CD8-positive, alpha-beta memory T cell (primary cell): ENCODE data around the gene PXN. TPM values are rescaled to one million over a fixed set of nuclear protein-coding genes. Genes with fewer than 3 reads are reported as not detected.
A peak's percentile ranks its signal among the peaks of the same experiment; 100 is the strongest.

ENCODE experiments used
- CTCF ChIA-PET: fragments of 350-600 bp; sonication (Branson Sonifier 250); formaldehyde crosslinking; loops from one replicate; lab custom pipeline; 2021; ENCODE audit warnings: antibody characterized with exemption; lab: Charles Lee
- POLR2A ChIA-PET: fragments of 350-600 bp; sonication (Branson Sonifier 250); formaldehyde crosslinking; loops from one replicate; lab custom pipeline; 2021; ENCODE audit warnings: antibody characterized with exemption; lab: Charles Lee
- DNase-seq, 5 donors: peaks; one replicate each; pipeline versions ENCODE4 v3.0.0 to v3.0.0-alpha.2; 2020 to 2022; ENCODE audit warnings: mixed read lengths in 1 of 5
- H3K27ac ChIP-seq: one replicate; pipeline ENCODE4 v1.7.0; 2013; ENCODE audit warnings: low read depth, mild to moderate bottlenecking, low read length, moderate library complexity
- H3K27me3 ChIP-seq: 2 replicates; pipeline ENCODE4 v1.7.0; 2013; ENCODE audit warnings: low read length, mild to moderate bottlenecking; ENCODE audit not compliant: insufficient read depth, poor library complexity, severe bottlenecking
- H3K36me3 ChIP-seq: 2 replicates; pipeline ENCODE4 v1.7.0; 2013; ENCODE audit warnings: mild to moderate bottlenecking, low read length, moderate library complexity; ENCODE audit not compliant: insufficient read depth
- H3K4me1 ChIP-seq: 2 replicates; pipeline ENCODE4 v1.7.0; 2013; ENCODE audit warnings: mild to moderate bottlenecking, low read length, moderate library complexity; ENCODE audit not compliant: insufficient read depth
- H3K4me3 ChIP-seq: 2 replicates; pipeline ENCODE4 v1.7.0; 2013; ENCODE audit warnings: mild to moderate bottlenecking, low read length
- H3K9me3 ChIP-seq: 2 replicates; pipeline ENCODE4 v1.7.0; 2013; ENCODE audit warnings: mild to moderate bottlenecking, low read length
- H3K27ac Mint-ChIP-seq, 8 donors: one replicate each; pipeline ENCODE4 v1.8.0; 2020 to 2021; ENCODE audit warnings: mixed read lengths in 8 of 8, mild to moderate bottlenecking in 6 of 8, inconsistent platforms in 3 of 8, moderate library complexity in 3 of 8
- H3K27me3 Mint-ChIP-seq, 2 donors: one replicate each; pipeline ENCODE4 v1.8.0; 2020 to 2021; ENCODE audit warnings: mixed read lengths in 2 of 2, mild to moderate bottlenecking in 1 of 2, moderate library complexity in 1 of 2
- H3K36me3 Mint-ChIP-seq, 3 donors: one replicate each; pipeline ENCODE4 v1.8.0; 2020 to 2021; ENCODE audit warnings: mixed read lengths in 3 of 3, inconsistent platforms in 1 of 3, mild to moderate bottlenecking in 1 of 3
- H3K4me1 Mint-ChIP-seq, 3 donors: one replicate each; pipeline ENCODE4 v1.8.0; 2020 to 2021; ENCODE audit warnings: mixed read lengths in 3 of 3, inconsistent platforms in 1 of 3, mild to moderate bottlenecking in 1 of 3
- H3K4me3 Mint-ChIP-seq, 7 donors: one replicate each; pipeline ENCODE4 v1.8.0; 2020 to 2021; ENCODE audit warnings: mixed read lengths in 7 of 7, mild to moderate bottlenecking in 6 of 7, moderate library complexity in 4 of 7, inconsistent platforms in 2 of 7
- H3K9me3 Mint-ChIP-seq, 5 donors: one replicate each; pipeline ENCODE4 v1.8.0; 2020 to 2022; ENCODE audit warnings: mixed read lengths in 5 of 5, mild to moderate bottlenecking in 3 of 5, moderate library complexity in 2 of 5, inconsistent platforms in 1 of 5
- polyA plus RNA-seq: library from polyadenylated mRNA; unstranded; fragments of 300-500 nt; fragmentation: Illumina TruSeq; gene quantifications from one replicate; pipeline ENCODE4 v1.2.3, GENCODE V29; 2021
- total RNA-seq, 2 experiments: library from RNA; stranded (reverse); gene quantifications; one replicate each; pipeline ENCODE4 v1.2.3, GENCODE V29; 2021

The PXN gene
- total RNA-seq: 10 to 100 TPM; 33.7 to 35.9 TPM
- 146 TPM for polyA plus RNA-seq

DNA sequence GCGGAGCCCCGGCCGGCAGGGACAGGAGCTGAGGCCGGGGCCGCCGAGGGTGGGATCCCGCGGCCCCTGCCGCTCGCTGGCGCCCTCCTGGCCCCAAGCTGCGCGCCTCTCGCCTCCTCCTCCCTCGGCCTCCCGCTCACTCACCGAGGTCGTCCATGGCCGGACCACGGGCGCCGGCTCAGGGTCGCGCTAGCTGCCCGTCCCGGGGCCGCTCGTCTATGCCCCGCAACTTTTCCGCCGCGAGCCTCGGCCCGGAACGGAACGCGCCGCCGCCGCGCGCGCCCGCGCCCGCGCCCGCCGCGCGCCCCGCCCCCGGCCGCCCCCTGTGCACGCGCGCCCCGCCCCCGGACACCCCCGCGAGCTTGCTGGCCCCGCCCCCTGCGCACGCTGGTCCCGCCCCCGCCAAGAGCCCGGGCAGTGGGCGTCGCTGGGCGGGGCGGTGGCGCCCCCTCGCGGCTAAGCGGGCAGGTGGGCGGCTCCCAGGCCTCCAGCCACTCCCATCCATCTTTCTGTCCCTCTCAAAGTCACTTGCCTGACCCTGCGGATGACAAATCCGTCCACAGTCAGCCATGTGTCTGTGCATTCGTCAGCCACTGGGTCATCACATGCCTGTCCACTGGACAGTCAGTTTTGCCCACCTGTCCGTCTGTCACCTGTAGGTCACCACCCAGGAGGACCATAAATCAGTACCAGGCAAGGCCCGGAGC lies at the start of gene PXN:
Gene PXN, minus strand, starts transcription at position 258 of the 707 bp plus-strand sequence. Its CDS starts 101 bp downstream, at position 157.
- peak within 1 kb of the TSS; percentile 85 to 98 (median 91) for H3K27ac Mint-ChIP-seq
- peak within 1 kb of the TSS; percentile 82 to 98 (median 94) for H3K4me3 Mint-ChIP-seq
- H3K4me1 ChIP-seq: peaks cover 44% of the 10 kb centered on the region
- peak within 1 kb of the TSS; percentile 82 for H3K27ac ChIP-seq
- H3K9me3 ChIP-seq: no peaks in the 10 kb centered on the region
- ChIA-PET POLR2A (interaction anchor here (0.7 to 6.7 kb wide), 9 partner anchors 9 to 64 kb away, joined by 3 to 101 read pairs (median 4); partner anchors contain the start of genes RNU4-1, RNU4-2, RPLP0 and SIRT4), CTCF (interaction anchor here (0.6 to 34.4 kb wide), 17 partner anchors 9 to 155 kb away, joined by 3 to 727 read pairs (median 5); partner anchors contain the start of genes RNU4-1, RNU4-2, RPLP0 and SIRT4)
- peaks cover 0 to 2% (median 0%) of the 10 kb centered on the region in 5 donors for H3K9me3 Mint-ChIP-seq
- H3K27me3 Mint-ChIP-seq: peaks cover 0 to 2% of the 10 kb centered on the region in 2 donors
- H3K4me1 Mint-ChIP-seq: peaks cover 41 to 48% (median 42%) of the 10 kb centered on the region in 3 donors
- H3K36me3 ChIP-seq: peaks cover 3% of the 10 kb centered on the region
- DNase-seq: peak; percentile 87 to 95 (median 90)
- peak within 1 kb of the TSS; percentile 97 for H3K4me3 ChIP-seq
- no peaks in the 10 kb centered on the region for H3K27me3 ChIP-seq
- H3K36me3 Mint-ChIP-seq: peaks cover 0 to 18% (median 10%) of the 10 kb centered on the region in 3 donors

- ChIA-PET CTCF (interaction anchor here (1.1 to 3.4 kb wide), 2 partner anchors 12 to 13 kb away, joined by 3 to 19 read pairs; partner anchors contain the start of gene SIRT4), POLR2A (interaction anchor here (1.3 kb wide), 1 partner anchor 22 kb away, joined by 4 read pairs; the partner anchor contains the start of gene RNU4-2)
- Histone ChIP-seq H3K9me3 (no peaks in the 10 kb centered on the region), H3K27ac (no peak overlapping the region), H3K36me3 (no peaks in the 10 kb centered on the region), H3K4me1 (peaks cover 12% of the 10 kb centered on the region), H3K4me3 (no peak overlapping the region), H3K27me3 (no peaks in the 10 kb centered on the region)
- Mint-ChIP-seq H3K4me1 (peaks cover 13 to 16% (median 15%) of the 10 kb centered on the region in 3 donors), H3K27ac (no peak overlapping the region), H3K9me3 (no peaks in the 10 kb centered on the region), H3K27me3 (no peaks in the 10 kb centered on the region), H3K4me3 (no peak overlapping the region), H3K36me3 (no peaks in the 10 kb centered on the region)
- DNase-seq: no peak
Observed at GRCh38 chr12:120314220-120314619, 48.7 kb upstream of the PXN start.

DNA sequence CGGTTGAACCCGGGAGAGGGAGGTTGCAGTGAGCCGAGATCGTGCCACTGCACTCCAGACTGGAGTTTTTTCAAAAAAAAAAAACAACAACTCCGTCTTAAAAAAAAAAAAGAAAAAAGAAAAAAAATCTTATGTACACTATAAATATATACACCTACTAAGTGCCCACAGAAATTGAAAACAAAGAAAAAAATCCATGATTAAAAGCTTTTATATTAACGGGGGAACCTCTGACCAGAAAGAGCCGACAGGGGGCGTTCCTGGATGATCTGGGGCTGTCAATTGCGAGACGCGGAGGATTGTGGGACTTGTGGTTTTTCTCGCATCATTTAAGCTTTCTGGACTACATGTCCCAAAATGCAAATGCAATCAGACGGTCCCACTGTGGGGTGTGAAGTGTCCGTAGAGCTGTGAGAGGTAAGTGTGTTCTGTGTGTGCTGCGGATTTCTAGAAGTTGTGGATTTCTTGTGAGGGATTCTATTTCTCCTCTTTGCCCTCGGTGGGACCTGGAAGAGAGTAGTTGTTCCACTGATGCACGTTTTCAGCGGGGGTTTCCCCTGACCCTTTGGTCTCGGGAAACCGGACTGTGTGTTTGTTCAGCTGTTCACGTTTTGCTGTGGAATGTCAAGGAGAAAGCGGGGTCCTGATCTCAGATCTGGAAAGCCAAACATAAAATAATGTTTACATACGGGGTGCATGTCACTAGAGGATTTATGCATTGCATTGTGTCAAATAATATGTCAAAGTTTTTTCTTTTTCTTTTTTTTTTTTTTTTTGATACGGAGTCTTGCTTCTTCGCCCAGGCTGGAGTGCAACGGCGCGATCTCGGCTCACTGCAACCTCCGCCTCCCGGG lies 36.7 kb upstream of the PXN start, which contains the start of gene SIRT4:
Gene SIRT4, plus strand, starts transcription at position 360 of the 854 bp plus-strand sequence. CDS start 1,241 bp downstream, outside the sequence.
- Mint-ChIP-seq H3K4me1 (peaks cover 6 to 10% (median 7%) of the 10 kb centered on the region in 3 donors), H3K9me3 (no peaks in the 10 kb centered on the region), H3K4me3 (peak within 1 kb of the TSS; percentile 88 to 98 (median 95)), H3K27me3 (no peaks in the 10 kb centered on the region), H3K36me3 (peaks cover 0 to 4% (median 0%) of the 10 kb centered on the region in 3 donors), H3K27ac (peak within 1 kb of the TSS; percentile 60 to 94 (median 92))
- Histone ChIP-seq H3K36me3 (no peaks in the 10 kb centered on the region), H3K4me1 (no peaks in the 10 kb centered on the region), H3K4me3 (peak within 1 kb of the TSS; percentile 100), H3K9me3 (no peaks in the 10 kb centered on the region), H3K27me3 (no peaks in the 10 kb centered on the region), H3K27ac (peak within 1 kb of the TSS; percentile 38)
- ChIA-PET POLR2A (interaction anchor here (0.7 to 2.6 kb wide), 5 partner anchors 10 to 101 kb away, joined by 3 to 84 read pairs (median 6); partner anchors contain the start of genes PXN, RNU4-1 and RNU4-2), CTCF (interaction anchor here (0.6 to 2.1 kb wide), 16 partner anchors 10 to 347 kb away, joined by 3 to 41 read pairs (median 4); partner anchors contain the start of genes PXN, RNU4-1 and RNU4-2)
- peak; percentile 82 to 91 (median 85) for DNase-seq

DNA sequence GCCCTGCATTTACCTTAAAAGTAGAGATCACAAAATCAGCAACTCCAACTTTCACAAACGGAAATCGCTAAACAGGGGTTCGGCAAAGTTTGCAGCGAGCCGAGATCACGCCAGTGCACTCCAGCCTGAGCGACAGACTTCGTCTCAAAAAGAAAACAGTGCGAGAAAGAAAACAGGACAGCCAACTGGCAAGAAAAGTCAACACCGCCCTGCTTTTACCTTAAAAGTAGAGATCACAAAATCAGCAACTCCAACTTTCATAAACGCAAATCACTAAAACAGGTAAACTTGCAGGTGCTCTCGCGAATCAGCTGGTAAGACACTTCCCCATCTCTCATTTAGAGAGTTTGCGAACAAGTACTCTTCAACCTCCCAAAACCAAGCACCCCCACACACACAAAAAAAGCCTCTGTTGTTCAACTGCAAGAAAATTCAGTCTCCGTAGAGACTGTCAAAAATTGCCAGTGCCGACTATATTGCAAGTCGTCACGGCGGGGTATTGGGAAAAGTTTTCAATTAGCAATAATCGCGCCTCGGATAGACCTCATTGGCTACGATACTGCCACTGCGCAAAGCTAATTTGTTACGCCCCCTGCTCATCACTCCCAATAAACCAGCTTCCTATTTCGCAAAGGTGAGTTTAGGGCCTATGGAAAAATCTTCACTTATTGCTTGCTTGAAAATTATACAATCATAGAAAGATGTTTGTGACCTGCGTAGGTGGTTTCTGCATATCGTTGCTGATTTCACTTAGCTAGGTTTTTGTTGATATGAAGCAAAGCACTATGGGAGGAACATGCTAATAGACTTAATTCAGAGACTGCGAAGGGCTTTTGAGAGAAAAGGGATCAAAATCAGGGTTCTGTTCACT lies 27.4 kb upstream of the PXN start, which contains the start of gene RNU4-1:
Gene RNU4-1, minus strand, starts transcription at position 577 of the 871 bp plus-strand sequence.
- no peak within 1 kb of the TSS for H3K4me3 Mint-ChIP-seq
- no peaks in the 10 kb centered on the region for H3K36me3 ChIP-seq
- H3K9me3 Mint-ChIP-seq: peaks cover 0 to 3% (median 0%) of the 10 kb centered on the region in 5 donors
- no peak within 1 kb of the TSS for H3K27ac Mint-ChIP-seq
- peak within 1 kb of the TSS; percentile 91 for H3K4me3 ChIP-seq
- no peaks in the 10 kb centered on the region for H3K36me3 Mint-ChIP-seq
- peak within 1 kb of the TSS; percentile 100 for H3K27ac ChIP-seq
- no peaks in the 10 kb centered on the region for H3K27me3 ChIP-seq
- peak; percentile 52 to 90 (median 85) for DNase-seq
- CTCF ChIA-PET: interaction anchor here (0.7 to 4.9 kb wide), 8 partner anchors 9 to 91 kb away, joined by 3 to 41 read pairs (median 8); partner anchors contain the start of genes PXN, RPLP0 and SIRT4
- no peaks in the 10 kb centered on the region for H3K9me3 ChIP-seq
- POLR2A ChIA-PET: interaction anchor here (0.5 to 4.4 kb wide), 18 partner anchors 10 to 1500 kb away, joined by 3 to 84 read pairs (median 6); partner anchors contain the start of genes DYNLL1, MLEC, PXN and RHOF
- peaks cover 16% of the 10 kb centered on the region for H3K4me1 ChIP-seq
- H3K4me1 Mint-ChIP-seq: peaks cover 4 to 7% (median 5%) of the 10 kb centered on the region in 3 donors
- no peaks in the 10 kb centered on the region for H3K27me3 Mint-ChIP-seq

- ChIA-PET CTCF (interaction anchor here (1.7 to 4.9 kb wide), 7 partner anchors 10 to 91 kb away, joined by 3 to 41 read pairs (median 9); partner anchors contain the start of genes PXN, RPLP0 and SIRT4), POLR2A (interaction anchor here (0.7 to 4.4 kb wide), 17 partner anchors 10 to 1501 kb away, joined by 3 to 84 read pairs (median 6); partner anchors contain the start of genes DYNLL1, MLEC, PXN and RHOF)
- DNase-seq: no peak
- H3K27ac Mint-ChIP-seq: no peak overlapping the region
- H3K9me3 Mint-ChIP-seq: peaks cover 0 to 3% (median 0%) of the 10 kb centered on the region in 5 donors
- H3K27me3 Mint-ChIP-seq: no peaks in the 10 kb centered on the region
- Histone ChIP-seq H3K9me3 (no peaks in the 10 kb centered on the region), H3K4me1 (peaks cover 16% of the 10 kb centered on the region), H3K27me3 (no peaks in the 10 kb centered on the region), H3K4me3 (peak overlapping the region; percentile 91), H3K27ac (peak overlapping the region; percentile 100), H3K36me3 (no peaks in the 10 kb centered on the region)
- H3K4me3 Mint-ChIP-seq: no peak overlapping the region
- H3K4me1 Mint-ChIP-seq: peaks cover 4 to 7% (median 5%) of the 10 kb centered on the region in 3 donors
- no peaks in the 10 kb centered on the region for H3K36me3 Mint-ChIP-seq
Observed at GRCh38 chr12:120292411-120292660, 26.8 kb upstream of the PXN start.

DNA sequence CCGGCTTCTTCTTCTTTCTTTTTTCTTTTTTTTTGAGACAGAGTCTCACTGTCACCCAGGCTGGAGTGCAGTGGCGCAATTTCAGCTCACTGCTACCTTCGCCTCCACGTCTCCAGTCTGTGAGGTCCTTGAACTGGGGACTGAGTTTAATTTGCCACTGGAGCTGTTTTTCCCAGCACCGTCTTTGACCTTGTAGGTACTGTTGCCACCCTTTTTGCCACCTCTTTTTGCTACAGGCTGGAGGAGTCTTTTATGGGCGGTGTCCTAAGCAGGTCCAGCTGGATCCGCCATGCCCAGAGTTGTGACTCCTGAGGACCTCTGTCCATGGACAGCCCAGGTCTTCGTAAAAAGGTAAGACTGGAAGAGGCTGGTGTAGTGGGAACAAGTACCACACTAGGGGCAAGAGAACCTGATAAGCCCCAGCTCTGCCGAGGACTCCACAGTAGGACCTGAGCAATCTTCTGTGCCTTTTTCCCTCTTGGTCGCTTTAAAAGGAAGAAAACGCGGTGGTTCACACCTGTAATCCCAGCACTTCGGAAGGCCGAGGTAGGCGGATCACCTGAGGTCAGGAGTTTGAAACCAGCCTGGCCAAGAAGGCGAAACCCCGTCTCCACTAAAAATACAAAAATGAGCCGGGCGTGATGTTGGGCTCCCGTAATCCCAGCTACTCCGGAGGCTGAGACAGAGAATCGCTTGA lies 25.2 kb upstream of the PXN start:
- Histone ChIP-seq H3K27ac (peak overlapping the region; percentile 100), H3K4me1 (peaks cover 16% of the 10 kb centered on the region), H3K9me3 (no peaks in the 10 kb centered on the region), H3K36me3 (no peaks in the 10 kb centered on the region), H3K27me3 (no peaks in the 10 kb centered on the region), H3K4me3 (peak overlapping the region; percentile 42)
- ChIA-PET CTCF (interaction anchor here (1.2 to 4.9 kb wide), 7 partner anchors 11 to 89 kb away, joined by 3 to 41 read pairs (median 9); partner anchors contain the start of genes PXN, RPLP0 and SIRT4), POLR2A (interaction anchor here (0.5 to 4.4 kb wide), 18 partner anchors 12 to 1512 kb away, joined by 3 to 84 read pairs (median 8); partner anchors contain the start of genes MLEC, PXN, RAB35 and RPLP0)
- Mint-ChIP-seq H3K27me3 (peaks cover 0 to 1% of the 10 kb centered on the region in 2 donors), H3K4me3 (peak overlapping the region in 1 of 7 donors; percentile 10), H3K9me3 (peaks cover 0 to 3% (median 0%) of the 10 kb centered on the region in 5 donors), H3K4me1 (peaks cover 4 to 7% (median 5%) of the 10 kb centered on the region in 3 donors), H3K36me3 (no peaks in the 10 kb centered on the region), H3K27ac (peak overlapping the region in 1 of 8 donors; percentile 87)
- peak in 4 of 5 donors; percentile 9 to 28 (median 14) for DNase-seq
